H9 (cell line): ENCODE results near the gene DCC. TPM values are rescaled to one million over a fixed set of nuclear protein-coding genes. Genes with fewer than 3 reads are reported as not detected.

ENCODE experiments used
- DNase-seq: peaks from one replicate; pipeline ENCODE4 v3.0.0-alpha.2; 2017
- H2AFZ ChIP-seq: one replicate; pipeline ENCODE4 v1.6.1; 2013; ENCODE audit warnings: mild to moderate bottlenecking, low read length, control low read depth, moderate library complexity
- H2AK5ac ChIP-seq: 2 replicates; pipeline ENCODE4 v1.6.1; 2013; ENCODE audit warnings: low read length, control low read depth, mixed read lengths; ENCODE audit not compliant: insufficient read length
- H2BK120ac ChIP-seq: one replicate; pipeline ENCODE4 v1.6.1; 2013; ENCODE audit warnings: low read depth, mild to moderate bottlenecking, low read length, control low read depth, inconsistent platforms; ENCODE audit not compliant: poor library complexity, severe bottlenecking
- H2BK12ac ChIP-seq: 2 replicates; pipeline ENCODE4 v1.6.1; 2013; ENCODE audit warnings: low read length, control low read depth, mixed read lengths, low read depth; ENCODE audit not compliant: insufficient read length
- H2BK15ac ChIP-seq: 2 replicates; pipeline ENCODE4 v1.6.1; 2013; ENCODE audit warnings: low read depth, low read length, control low read depth
- H2BK20ac ChIP-seq: one replicate; pipeline ENCODE4 v1.6.1; 2013; ENCODE audit warnings: low read depth, mild to moderate bottlenecking, low read length, control low read depth, inconsistent platforms; ENCODE audit not compliant: poor library complexity, severe bottlenecking
- H2BK5ac ChIP-seq: 2 replicates; pipeline ENCODE4 v1.6.1; 2013; ENCODE audit warnings: low read length, control low read depth, mixed read lengths; ENCODE audit not compliant: insufficient read length
- H3K14ac ChIP-seq: 2 replicates; pipeline ENCODE4 v1.6.1; 2013; ENCODE audit warnings: low read length, control low read depth; ENCODE audit not compliant: insufficient read depth
- H3K18ac ChIP-seq: 2 replicates; pipeline ENCODE4 v1.6.1; 2013; ENCODE audit warnings: low read depth, mild to moderate bottlenecking, mixed read lengths, low read length, control low read depth; ENCODE audit not compliant: insufficient read length
- H3K23ac ChIP-seq: 2 replicates; pipeline ENCODE4 v1.6.1; 2013; ENCODE audit warnings: low read length, control low read depth, mixed read lengths, low read depth; ENCODE audit not compliant: insufficient read length
- H3K23me2 ChIP-seq: 2 replicates; pipeline ENCODE4 v1.6.1; 2013; ENCODE audit warnings: low read depth, mild to moderate bottlenecking, mixed read lengths, low read length, control low read depth; ENCODE audit not compliant: insufficient read length, poor library complexity, severe bottlenecking
- H3K27ac ChIP-seq: 2 replicates; pipeline ENCODE4 v1.5.1; 2013; ENCODE audit warnings: low read length, control low read depth, mixed read lengths, low read depth; ENCODE audit not compliant: insufficient read length
- H3K27me3 ChIP-seq: 2 replicates; pipeline ENCODE4 v1.6.1; 2013; ENCODE audit warnings: low read length, control low read depth, inconsistent platforms; ENCODE audit not compliant: insufficient read depth
- H3K4ac ChIP-seq: 2 replicates; pipeline ENCODE4 v1.6.1; 2013; ENCODE audit warnings: low read depth, mild to moderate bottlenecking, control low read depth, inconsistent platforms, low read length, moderate library complexity
- H3K4me1 ChIP-seq: 2 replicates; pipeline ENCODE4 v1.6.1; 2013; ENCODE audit warnings: low read length, control low read depth, inconsistent platforms; ENCODE audit not compliant: insufficient read depth
- H3K4me2 ChIP-seq: 2 replicates; pipeline ENCODE4 v1.6.1; 2013; ENCODE audit warnings: low read length, control low read depth, mixed read lengths; ENCODE audit not compliant: insufficient read length, insufficient read depth
- H3K56ac ChIP-seq: 2 replicates; pipeline ENCODE4 v1.6.1; 2013; ENCODE audit warnings: low read depth, mild to moderate bottlenecking, mixed read lengths, low read length, control low read depth; ENCODE audit not compliant: insufficient read length
- H3K79me1 ChIP-seq: 2 replicates; pipeline ENCODE4 v1.6.1; 2013; ENCODE audit warnings: low read depth, mild to moderate bottlenecking, moderate library complexity, low read length, control low read depth, inconsistent platforms; ENCODE audit not compliant: insufficient read depth, poor library complexity, severe bottlenecking
- H3K79me2 ChIP-seq: 2 replicates; pipeline ENCODE4 v1.6.1; 2013; ENCODE audit warnings: low read length, control low read depth, inconsistent platforms; ENCODE audit not compliant: insufficient read depth
- H3K9ac ChIP-seq: 2 replicates; pipeline ENCODE4 v1.6.1; 2013; ENCODE audit warnings: low read length, control low read depth, mixed read lengths; ENCODE audit not compliant: insufficient read length; ENCODE audit errors: extremely low read depth
- H3K9me3 ChIP-seq: one replicate; pipeline ENCODE4 v1.6.1; 2013; ENCODE audit warnings: low read depth, low read length, inconsistent platforms; ENCODE audit not compliant: control insufficient read depth
- H3T11ph ChIP-seq: one replicate; pipeline ENCODE4 v1.6.1; 2013; ENCODE audit warnings: mild to moderate bottlenecking, low read length, control low read depth, inconsistent platforms
- H4K20me1 ChIP-seq: one replicate; pipeline ENCODE4 v1.6.1; 2013; ENCODE audit not compliant: control insufficient read depth, insufficient read length, insufficient read depth
- H4K5ac ChIP-seq: 2 replicates; pipeline ENCODE4 v1.6.1; 2013; ENCODE audit warnings: low read depth, mild to moderate bottlenecking, mixed read lengths, low read length, control low read depth; ENCODE audit not compliant: insufficient read length
- H4K8ac ChIP-seq: replicated peaks from 2 replicates; pipeline ENCODE4 v1.6.1; 2013; ENCODE audit warnings: low read length, control low read depth, mixed read lengths, low read depth; ENCODE audit not compliant: insufficient read length
- H4K91ac ChIP-seq: 2 replicates; pipeline ENCODE4 v1.6.1; 2013; ENCODE audit warnings: low read depth, mild to moderate bottlenecking, moderate library complexity, mixed read lengths, low read length, control low read depth; ENCODE audit not compliant: insufficient read length
- H3K27ac Mint-ChIP-seq, 3 experiments: 2 replicates in 2 of 3; 3 replicates in 1 of 3; pipeline ENCODE4 v1.8.0; 2020 to 2021; ENCODE audit warnings: mixed read lengths in 3 of 3, mild to moderate bottlenecking in 1 of 3, moderate library complexity in 1 of 3
- H3K27me3 Mint-ChIP-seq: 2 replicates; pipeline ENCODE4 v1.8.0; 2021; ENCODE audit warnings: low read depth, mild to moderate bottlenecking, moderate library complexity, mixed read lengths
- H3K36me3 Mint-ChIP-seq, 3 experiments: 2 replicates in 2 of 3; 3 replicates in 1 of 3; pipeline ENCODE4 v1.8.0; 2020 to 2021; ENCODE audit warnings: low read depth in 3 of 3, mixed read lengths in 3 of 3; ENCODE audit not compliant: insufficient read depth in 1 of 3
- H3K4me1 Mint-ChIP-seq, 2 experiments: 2 replicates each; pipeline ENCODE4 v1.8.0; 2020; ENCODE audit warnings: mixed read lengths in 2 of 2
- H3K4me3 Mint-ChIP-seq, 2 experiments: 2 replicates in 1 of 2; 3 replicates in 1 of 2; pipeline ENCODE4 v1.8.0; 2020 to 2021; ENCODE audit warnings: mild to moderate bottlenecking in 2 of 2, mixed read lengths in 2 of 2, moderate library complexity in 1 of 2
- H3K9me3 Mint-ChIP-seq, 2 experiments: 2 replicates in 1 of 2; 3 replicates in 1 of 2; pipeline ENCODE4 v1.8.0; 2020; ENCODE audit warnings: mild to moderate bottlenecking in 2 of 2, mixed read lengths in 2 of 2, moderate library complexity in 1 of 2
- CTCF ChIP-seq: fragments of 200-600 bp; sonication (generic); conservative IDR thresholded peaks from 3 replicates; pipeline ENCODE4 v1.8.0; 2021; ENCODE audit warnings: antibody characterized with exemption, mild to moderate bottlenecking
- WGBS: extraction: QIAGEN DNeasy Blood & Tissue Kit; methylation state at CpG from one replicate; pipeline ENCODE4 v1.1.7; 2013; ENCODE audit warnings: missing lambda C conversion rate, low lambda C conversion rate, mixed read lengths; ENCODE audit not compliant: insufficient read length; ENCODE audit errors: extremely low coverage; 5-methylcytosine and 5-hydroxymethylcytosine counted together
- total RNA-seq: library from RNA; stranded (reverse); gene quantifications from 2 replicates; pipeline ENCODE4 v1.2.1, GENCODE V29; 2021

DCC gene
- total RNA-seq, 1 experiment from 2014 or later, result 0.35 TPM

GRCh38 chr18:52897611-52898484, 557.9 kb downstream of the DCC start:
- H3K27ac Mint-ChIP-seq, result no peak overlapping the region
- Histone ChIP-seq H3K9me3 (no peaks in the 10 kb centered on the region), H3K23ac (no peak overlapping the region), H3K9ac (no peak overlapping the region), H4K8ac (no peak overlapping the region), H2BK12ac (no peak overlapping the region), H3K79me1 (no peaks in the 10 kb centered on the region), H3K4ac (no peak overlapping the region), H3K4me1 (no peaks in the 10 kb centered on the region), H4K5ac (no peak overlapping the region), H2BK120ac (no peak overlapping the region), H3K56ac (no peak overlapping the region), H4K20me1 (no peaks in the 10 kb centered on the region), H4K91ac (no peak overlapping the region), H2BK15ac (no peak overlapping the region), H3K18ac (no peak overlapping the region), H3T11ph (peak overlapping the region; percentile 17), H3K27ac (no peak overlapping the region), H2BK20ac (no peak overlapping the region), H2AK5ac (no peak overlapping the region), H3K23me2 (no peaks in the 10 kb centered on the region), H3K14ac (no peak overlapping the region), H2AFZ (no peak overlapping the region), H3K79me2 (no peaks in the 10 kb centered on the region), H2BK5ac (no peak overlapping the region), H3K4me2 (no peak overlapping the region), H3K27me3 (no peaks in the 10 kb centered on the region)
- no peak for TF ChIP-seq CTCF
- H3K36me3 Mint-ChIP-seq, result no peaks in the 10 kb centered on the region
- no peak overlapping the region for H3K4me3 Mint-ChIP-seq
- H3K27me3 Mint-ChIP-seq, result no peaks in the 10 kb centered on the region
- H3K9me3 Mint-ChIP-seq, result no peaks in the 10 kb centered on the region
- H3K4me1 Mint-ChIP-seq, result peaks cover 0 to 7% of the 10 kb centered on the region in 2 experiments; a peak in 2 of 4 replicates
- DNase-seq, result no peak
- no CpG with 5 or more reads among the region's 5 CpGs for WGBS
